ENCODE measurements around the gene SPECC1.
"Not testable (repeated sequence)": the region's sequence is repeated elsewhere in the genome, so short reads cannot be mapped to it uniquely, and the experiment has no call there.

Gene SPECC1

GRCh38 chr17:20174588-20175265 lies 165.6 kb downstream of the SPECC1 start:
- DNase-seq (ENCODE audit: low spot score): no peak

DNA sequence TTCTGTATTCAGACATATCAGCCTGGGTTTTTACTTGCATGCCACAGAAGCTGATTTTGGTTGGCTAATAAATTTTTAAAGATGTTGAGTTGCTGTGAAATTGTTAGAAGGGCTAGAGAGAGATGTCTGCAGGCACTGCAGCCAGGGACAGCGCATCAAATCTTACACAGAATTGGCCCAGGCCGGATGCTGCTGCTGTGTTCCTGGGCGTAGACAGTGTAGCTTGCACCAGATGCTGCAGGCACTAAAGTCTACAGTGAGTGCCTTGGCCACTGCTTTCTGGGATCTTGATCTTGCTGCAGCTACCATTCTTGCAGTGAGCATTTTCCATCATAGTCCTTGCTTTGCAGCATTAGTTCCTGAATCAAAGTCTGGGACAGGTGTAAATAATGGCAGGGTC lies 169.9 kb downstream of the SPECC1 start:
- no peak for DNase-seq (ENCODE audit: low spot score)

- DNase-seq (ENCODE audit: low spot score): no peak
Observed at GRCh38 chr17:20180661-20181060, 171.5 kb downstream of the SPECC1 start.

DNA sequence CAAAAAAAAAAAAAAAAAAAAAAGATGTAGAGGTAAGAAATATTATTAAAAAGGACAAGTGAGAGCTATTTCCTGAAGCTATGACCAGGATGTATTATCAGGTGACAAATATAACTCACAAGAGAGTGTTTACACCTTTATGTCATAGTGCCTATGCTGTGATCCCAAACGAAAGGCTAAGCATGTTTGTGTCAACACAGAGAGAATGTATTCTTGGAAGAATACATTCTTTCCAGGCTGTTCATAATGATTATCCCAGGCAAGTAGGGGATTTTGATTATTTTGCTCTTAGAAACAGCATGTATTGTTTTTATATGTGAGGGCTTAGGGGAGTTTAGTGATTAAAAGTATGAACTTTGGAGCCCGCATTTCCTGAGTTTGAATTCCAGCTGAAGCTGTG lies 175.0 kb downstream of the SPECC1 start:
- DNase-seq (ENCODE audit: low spot score): no peak

- DNase-seq (ENCODE audit: low spot score): no peak
Observed at GRCh38 chr17:20184977-20185619, 175.9 kb downstream of the SPECC1 start.

- DNase-seq (ENCODE audit: low spot score): no peak
Observed at GRCh38 chr17:20187049-20187448, 177.9 kb downstream of the SPECC1 start.

DNA sequence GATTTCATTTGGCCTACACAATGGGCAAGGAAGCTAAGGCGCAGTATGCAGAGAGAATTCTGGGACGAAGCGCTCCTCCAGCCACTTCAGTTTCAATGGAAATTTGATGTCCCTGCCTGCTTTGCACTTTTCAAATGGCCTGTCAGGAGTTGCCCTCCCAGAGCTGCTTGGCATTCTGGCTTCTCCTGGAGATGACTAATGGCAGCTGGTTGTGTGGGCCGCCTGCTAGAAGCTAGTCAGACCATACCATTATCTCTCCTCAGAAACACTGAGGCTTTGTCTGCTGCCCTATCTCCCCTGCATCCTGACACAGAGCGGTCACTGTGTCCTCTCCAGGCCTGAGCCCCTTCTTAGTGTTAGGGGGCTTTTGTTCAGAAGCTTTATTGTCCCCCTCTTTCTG lies 180.1 kb downstream of the SPECC1 start:
- no peak for DNase-seq (ENCODE audit: low spot score)

DNA sequence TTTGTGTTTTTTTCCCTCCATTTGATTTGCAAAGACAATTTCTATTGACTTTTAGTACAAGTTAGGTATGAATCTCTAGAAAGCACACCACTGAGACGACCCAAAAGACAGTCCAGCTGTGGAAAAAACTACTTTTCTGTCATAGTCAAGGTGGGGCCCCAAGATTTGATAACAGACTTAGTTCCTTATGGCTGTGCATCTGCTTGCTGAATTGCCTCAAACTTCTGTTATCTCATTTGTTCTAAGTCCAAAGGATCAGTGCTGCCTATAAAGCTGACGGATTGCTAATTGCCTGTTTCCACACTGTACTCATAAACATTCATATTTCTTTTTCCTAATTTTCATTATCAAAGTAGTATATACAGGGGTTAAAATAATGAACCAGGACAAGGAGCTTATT lies 180.8 kb downstream of the SPECC1 start:
- no peak for DNase-seq (ENCODE audit: low spot score)

GRCh38 chr17:20190605-20191004 lies 181.4 kb downstream of the SPECC1 start:
- DNase-seq (ENCODE audit: low spot score): no peak

DNA sequence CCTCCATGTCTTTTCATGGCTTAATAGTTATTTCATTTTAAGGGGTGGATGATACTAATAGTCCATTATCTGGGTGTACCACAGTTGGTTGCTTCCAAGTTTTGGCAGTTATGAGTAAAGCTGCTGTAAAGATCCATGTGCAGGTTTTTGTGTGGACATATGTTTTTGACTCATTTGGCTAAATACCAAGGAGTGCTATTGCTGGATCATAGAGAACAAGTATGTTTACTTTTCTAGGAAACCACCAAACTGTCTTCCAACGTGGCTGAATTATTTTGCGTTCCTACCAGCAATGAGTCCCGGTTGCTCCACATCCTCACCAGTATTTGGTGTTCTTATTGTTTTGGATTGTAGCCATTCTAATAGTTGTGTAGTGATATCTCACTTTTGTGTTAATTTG lies 181.9 kb downstream of the SPECC1 start:
- no peak for DNase-seq (ENCODE audit: low spot score)

GRCh38 chr17:20196286-20196685 lies 187.1 kb downstream of the SPECC1 start:
- not testable (repeated sequence) for DNase-seq (ENCODE audit: low spot score)

DNA sequence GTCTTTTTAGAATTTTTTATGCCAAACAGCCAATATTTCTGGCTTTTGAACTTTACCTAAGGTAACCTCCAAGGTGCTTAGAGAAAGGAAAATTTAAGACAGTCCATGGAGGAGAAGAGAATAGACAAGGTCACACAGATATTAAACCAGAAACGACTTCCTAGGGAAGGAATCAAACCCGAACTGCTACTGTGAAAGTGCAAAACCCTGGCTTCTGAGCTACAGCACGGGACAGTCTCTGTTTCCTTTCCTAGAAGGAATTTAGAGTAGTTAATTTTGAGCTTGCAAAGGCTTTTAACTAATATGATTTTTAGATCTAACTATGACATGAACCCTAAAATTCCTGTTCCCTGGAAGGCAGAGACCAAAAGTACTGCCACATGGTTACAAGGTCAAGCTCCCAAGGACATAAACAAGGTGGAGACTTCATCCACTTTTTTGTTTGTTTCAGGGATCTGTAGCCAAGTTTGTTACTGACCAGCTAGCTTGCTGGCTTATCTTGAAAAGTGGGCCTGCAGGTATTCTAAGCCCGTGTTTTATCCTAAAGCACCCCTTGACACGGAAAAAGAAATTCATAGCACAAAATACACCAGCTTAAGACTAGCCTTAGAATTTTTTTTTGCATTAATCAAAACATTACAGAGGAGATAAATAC lies 188.2 kb downstream of the SPECC1 start:
- no peak for DNase-seq (ENCODE audit: low spot score)

DNA sequence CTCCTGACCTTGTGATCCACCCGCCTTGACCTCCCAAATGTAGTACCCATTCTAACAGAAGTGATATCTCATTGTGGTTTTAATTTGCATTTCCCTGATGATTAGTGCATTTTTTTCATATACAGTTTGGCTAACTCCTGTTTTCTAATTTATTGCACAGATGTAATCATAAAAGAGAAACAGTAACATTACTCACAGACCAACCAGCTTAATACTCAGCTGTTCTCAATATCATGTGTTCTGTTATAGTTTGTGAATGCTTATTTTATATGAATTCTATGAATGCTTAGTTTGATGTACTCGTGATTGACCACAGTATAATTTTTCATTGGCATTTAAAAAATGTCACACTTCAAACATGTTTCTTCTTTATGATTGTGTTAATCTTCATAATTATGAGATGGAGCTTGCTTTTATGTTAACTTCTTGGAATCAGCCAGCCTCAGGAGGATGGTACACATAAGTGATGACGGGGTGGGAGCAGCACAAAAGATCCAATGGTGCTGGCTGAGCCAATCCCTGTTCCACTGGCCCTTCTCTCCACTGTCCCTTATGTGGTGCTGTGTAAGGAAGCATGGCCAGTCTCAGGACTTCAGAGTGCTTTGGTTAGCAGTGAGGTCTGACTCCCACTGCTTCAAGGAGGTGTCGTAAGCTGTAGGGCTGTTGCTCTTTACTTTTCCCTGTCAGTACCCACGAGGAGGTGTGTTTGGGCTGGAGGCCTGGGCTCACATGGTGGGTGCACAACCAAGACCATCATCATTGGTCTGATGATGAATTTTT lies 191.0 kb downstream of the SPECC1 start:
- DNase-seq (ENCODE audit: low spot score): no peak

DNA sequence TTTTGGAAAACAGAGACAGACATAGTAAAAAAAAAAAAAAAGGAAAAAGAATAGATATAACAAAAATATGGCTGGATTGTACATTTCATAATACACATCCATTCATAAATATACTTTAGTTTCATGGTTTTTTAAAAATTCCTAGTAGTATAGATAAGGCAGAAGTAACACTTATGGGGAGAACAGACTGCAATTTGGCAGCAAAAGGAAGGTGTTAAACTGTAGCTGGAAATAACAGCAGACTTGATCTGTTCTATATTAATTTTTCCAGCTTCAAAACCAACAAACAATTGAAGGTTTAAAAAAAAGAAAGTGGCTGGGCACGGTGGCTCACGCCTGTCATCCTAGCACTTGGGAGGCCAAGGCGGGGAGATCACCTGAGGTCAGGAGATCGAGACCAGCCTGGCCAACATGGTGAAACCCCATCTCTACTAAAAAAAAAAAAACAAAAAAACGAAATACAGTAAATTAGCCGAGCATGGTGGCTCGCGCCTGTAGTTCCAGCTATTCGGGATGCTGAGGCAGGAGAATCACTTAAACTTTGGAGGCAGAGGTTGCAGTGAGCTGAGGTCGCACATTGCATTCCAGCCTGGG lies 191.8 kb downstream of the SPECC1 start:
- no peak for DNase-seq (ENCODE audit: low spot score)

GRCh38 chr17:20202141-20202621 lies 193.0 kb downstream of the SPECC1 start:
- DNase-seq (ENCODE audit: low spot score): no peak

- no peak for DNase-seq (ENCODE audit: low spot score)
Observed at GRCh38 chr17:20203018-20203417, 193.9 kb downstream of the SPECC1 start.

- DNase-seq (ENCODE audit: low spot score): no peak
Observed at GRCh38 chr17:20203761-20204263, 194.7 kb downstream of the SPECC1 start.

DNA sequence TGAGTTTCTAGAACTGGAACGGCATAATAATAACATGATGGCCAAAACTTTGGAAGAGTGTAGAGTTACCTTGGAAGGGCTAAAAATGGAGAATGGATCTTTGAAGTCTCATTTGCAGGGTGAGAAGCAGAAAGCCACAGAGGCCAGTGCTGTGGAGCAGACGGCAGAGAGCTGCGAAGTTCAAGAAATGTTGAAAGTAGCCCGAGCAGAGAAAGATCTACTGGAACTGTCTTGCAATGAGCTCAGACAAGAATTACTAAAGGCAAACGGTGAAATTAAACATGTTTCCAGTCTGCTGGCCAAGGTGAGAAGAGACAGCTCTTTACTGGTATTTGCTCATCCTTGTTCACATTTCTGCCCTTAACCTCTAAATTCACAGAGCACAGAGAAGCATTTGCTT lies 196.4 kb downstream of the SPECC1 start:
- no peak for DNase-seq (ENCODE audit: low spot score)

GRCh38 chr17:20206068-20206467 lies 196.9 kb downstream of the SPECC1 start:
- DNase-seq (ENCODE audit: low spot score): no peak

DNA sequence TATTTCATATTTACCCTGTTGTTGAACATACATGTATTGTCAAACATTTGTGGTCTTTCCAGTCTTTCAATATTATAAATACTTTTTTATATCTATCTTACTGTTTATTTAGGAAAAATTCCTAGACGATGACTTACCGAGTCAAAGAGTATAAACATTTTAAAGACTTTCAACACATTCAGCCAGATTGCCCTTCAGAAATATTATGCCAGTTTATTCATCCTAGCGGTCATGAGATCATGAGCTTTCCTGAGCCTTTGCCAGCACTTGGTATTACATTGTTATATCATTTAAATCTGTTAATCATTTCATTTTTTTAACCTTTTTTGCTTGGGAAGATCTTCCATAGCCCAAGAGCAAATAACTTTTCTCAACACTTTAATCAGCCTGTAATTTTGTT lies 197.4 kb downstream of the SPECC1 start:
- DNase-seq (ENCODE audit: low spot score): no peak

DNA sequence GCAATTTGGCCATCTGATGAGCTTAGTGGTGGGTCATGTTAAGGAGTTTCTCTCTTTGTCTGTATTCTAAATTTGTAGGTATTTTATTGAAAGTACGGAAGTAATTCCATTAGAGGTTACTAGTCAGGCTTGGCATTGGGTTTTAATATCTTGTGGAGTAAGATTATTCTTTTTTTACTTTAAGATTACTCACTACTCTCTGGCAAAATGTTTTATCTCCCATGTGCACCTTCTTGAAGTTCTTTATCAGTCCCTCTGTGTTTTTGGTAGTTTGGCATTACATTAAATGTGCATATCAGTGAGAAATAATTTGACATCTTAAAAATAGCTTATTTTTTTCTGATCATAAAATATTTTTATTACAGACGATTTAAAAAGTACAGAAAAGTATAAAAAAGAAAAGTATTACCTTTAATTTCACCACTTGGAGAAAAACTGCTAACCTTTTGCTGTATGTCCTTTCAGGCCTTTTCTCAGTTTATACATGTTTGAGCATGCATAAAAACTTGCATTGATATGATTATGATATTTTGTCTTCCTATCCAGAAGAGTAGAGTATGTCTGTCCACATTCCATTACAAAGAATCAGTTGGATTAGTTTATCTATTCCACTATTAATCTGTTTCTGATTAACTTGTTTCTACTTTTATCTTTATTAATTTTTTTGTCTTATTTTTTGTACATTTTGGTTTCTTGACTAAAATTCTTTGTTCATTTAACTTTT lies 198.3 kb downstream of the SPECC1 start:
- no peak for DNase-seq (ENCODE audit: low spot score)

Data from NAMALWA (cell line).